HG03196 (cell line): ENCODE measurements around the gene KCNQ2.
"Not testable (repeated sequence)": the region's sequence is repeated elsewhere in the genome, so short reads cannot be mapped to it uniquely, and the experiment has no call there.

ENCODE experiments used
- ATAC-seq: cut with Tn5 transposase; IDR thresholded peaks from one replicate; pipeline ENCODE4 v1.9.1; 2021; ENCODE audit not compliant: unreplicated experiment

The KCNQ2 gene

GRCh38 chr20:63471981-63472831 is at the start of gene KCNQ2:
KCNQ2 (minus strand) TSS chr20:63472655; CDS start chr20:63472463, 192 bp downstream.
- no peak for ATAC-seq

- no peak for ATAC-seq
These were observed 49.1 kb upstream of the KCNQ2 start for GRCh38 chr20:63521602-63522001.

GRCh38 chr20:63520934-63521601 is 48.6 kb upstream of the KCNQ2 start:
- ATAC-seq = peak; percentile 27

- ATAC-seq = peak; percentile 72
These were observed 48.1 kb upstream of the KCNQ2 start, which contains the start of gene PPDPF for GRCh38 chr20:63520504-63520933. PPDPF (plus strand) TSS chr20:63520765; CDS start chr20:63521309, 544 bp downstream.

GRCh38 chr20:63519668-63520503 is 47.4 kb upstream of the KCNQ2 start:
- ATAC-seq = peak; percentile 30

DNA sequence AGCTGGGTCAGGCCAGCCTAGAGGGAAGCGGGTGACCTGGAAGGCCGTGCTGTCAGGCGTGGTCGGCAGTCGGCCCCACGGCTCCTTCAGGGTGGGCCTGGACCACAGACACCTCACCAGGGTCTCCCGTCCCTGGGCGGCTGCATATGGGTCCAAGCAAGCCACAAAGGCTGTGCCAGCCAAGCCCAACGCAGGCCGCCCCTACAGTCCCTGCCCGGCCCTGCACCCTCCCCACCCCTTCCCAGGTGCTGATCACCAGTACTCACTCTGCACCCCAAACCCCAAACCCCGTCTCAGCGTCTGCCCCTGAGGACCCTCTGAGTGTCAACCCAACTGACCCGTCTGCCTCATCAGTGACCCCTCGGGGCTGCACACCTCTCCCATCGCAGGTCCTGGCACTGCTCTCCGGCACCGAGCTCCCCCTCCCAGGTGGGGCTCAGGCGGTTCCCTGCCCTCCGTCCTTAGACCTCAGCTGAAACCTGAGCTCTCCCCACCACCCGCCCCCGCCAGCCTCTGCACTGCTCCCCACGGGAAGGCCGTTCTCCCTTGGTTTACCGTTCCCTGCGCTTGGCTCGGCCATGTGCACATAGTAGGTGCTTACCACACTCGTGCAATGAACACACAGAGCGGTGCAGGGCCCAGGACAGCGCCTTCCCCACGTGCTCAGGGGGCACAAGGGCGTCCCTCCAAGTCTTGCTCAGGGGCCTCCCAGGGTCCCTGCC is 46.7 kb upstream of the KCNQ2 start:
- no peak for ATAC-seq

DNA sequence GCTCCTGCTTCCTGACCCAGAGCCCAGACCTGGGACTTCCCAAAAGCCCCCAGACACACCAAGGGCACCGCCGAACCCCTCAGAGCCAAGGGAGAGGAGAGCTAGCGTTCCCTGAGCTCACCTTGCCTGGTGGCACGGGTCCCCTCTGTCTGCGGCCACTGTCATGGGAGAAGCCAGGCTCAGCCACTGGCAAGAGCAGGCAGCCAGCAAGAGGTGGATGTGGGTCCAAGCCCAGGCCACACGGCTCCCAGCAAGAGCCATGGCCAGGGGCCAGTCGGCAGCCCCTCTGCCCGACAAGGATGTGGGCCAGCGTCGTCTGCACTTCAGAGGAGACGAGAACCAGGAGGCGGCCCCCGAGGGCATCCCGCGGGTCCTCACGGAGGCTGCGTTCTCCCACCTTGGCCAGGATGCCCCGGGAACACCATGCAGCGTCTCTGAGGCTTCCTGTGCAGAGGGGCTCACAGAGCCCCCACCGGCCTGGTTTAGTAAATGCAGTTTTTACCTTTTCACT is 46.0 kb upstream of the KCNQ2 start:
- ATAC-seq = no peak

- no peak for ATAC-seq
These were observed 45.2 kb upstream of the KCNQ2 start for GRCh38 chr20:63517376-63518309.

- not testable (repeated sequence) for ATAC-seq
These were observed 42.1 kb upstream of the KCNQ2 start for GRCh38 chr20:63514520-63514919.

- ATAC-seq = no peak
These were observed 40.8 kb upstream of the KCNQ2 start for GRCh38 chr20:63513207-63513606.

- ATAC-seq = no peak
These were observed 36.7 kb upstream of the KCNQ2 start for GRCh38 chr20:63509088-63509564.

- no peak for ATAC-seq
These were observed 35.8 kb upstream of the KCNQ2 start for GRCh38 chr20:63508072-63508768.

DNA sequence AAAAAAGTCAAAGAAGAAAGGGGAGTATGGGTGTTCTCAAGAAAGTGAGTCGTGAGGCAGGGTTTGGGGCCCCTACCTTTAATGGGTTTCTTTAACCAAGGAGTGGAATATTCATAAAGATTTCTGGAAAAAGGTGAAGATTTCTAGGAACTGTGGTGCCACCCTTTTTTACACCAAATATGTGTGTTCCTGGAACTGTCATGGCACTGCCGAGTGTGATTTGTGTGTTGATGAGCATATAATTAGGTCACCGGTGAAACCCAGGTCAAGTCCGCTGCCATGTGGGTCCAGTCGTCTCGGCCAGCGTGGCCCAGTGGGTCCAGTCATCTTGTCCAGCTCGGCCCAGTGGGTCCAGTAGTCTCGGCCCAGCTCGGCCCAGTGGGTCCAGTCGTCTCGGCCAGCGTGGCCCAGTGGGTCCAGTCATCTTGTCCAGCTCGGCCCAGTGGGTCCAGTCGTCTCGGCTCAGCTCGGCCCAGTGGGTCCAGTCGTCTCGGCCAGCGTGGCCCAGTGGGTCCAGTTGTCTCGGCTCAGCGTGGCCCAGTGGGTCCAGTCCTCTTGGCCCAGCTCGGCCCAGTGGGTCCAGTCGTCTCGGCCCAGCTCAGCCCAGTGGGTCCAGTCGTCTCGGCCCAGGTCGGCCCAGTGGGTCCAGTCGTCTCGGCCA is 34.8 kb upstream of the KCNQ2 start:
- ATAC-seq = no peak

GRCh38 chr20:63505723-63506122 is 33.3 kb upstream of the KCNQ2 start:
- ATAC-seq = no peak

DNA sequence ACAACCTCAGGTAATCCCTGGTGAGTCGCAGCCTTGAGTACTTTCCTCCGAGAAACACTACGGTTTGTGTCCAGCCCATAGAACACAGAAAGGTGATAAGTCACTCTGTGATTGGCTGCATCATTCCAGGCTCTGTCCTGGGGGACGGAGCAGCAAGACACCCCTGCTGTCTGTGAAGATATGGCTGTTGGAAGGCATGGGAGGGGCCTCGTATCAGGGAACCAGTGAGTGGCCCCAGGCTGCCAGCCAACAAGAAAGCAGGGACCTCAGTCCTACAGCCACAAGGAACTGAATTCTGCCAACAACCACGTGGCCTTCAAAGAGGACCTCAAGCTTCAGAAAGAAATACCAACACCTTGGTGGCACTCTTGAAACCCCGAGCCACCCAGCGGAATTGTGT is 32.8 kb upstream of the KCNQ2 start:
- no peak for ATAC-seq

- ATAC-seq = no peak
These were observed 32.2 kb upstream of the KCNQ2 start for GRCh38 chr20:63504642-63505041.

DNA sequence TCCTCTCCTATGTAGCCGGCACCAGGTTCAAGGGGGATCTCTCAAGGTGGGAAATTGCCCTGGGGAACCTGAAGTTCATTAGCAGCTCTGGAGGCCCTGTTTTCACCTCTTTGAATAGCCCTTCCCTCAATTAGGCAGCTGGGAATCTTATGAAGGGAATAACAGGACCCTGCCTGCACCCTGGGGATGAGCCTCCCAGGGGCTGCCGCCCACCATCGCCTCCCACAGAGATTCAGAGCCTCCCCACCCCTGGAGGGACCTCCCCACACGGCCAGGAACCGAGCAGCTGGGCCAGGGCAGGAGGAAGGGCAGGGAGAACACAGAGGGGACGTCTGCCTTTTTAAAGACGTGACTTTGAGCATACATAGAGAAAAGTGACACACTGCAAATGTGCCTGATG is 31.1 kb upstream of the KCNQ2 start:
- ATAC-seq = no peak

- no peak for ATAC-seq
These were observed 30.3 kb upstream of the KCNQ2 start for GRCh38 chr20:63502671-63503172.
